Stimulated activated CD8-positive, alpha-beta memory T cell treated with anti-CD3 and anti-CD28 coated beads, Interleukin-15, amount 100 ng/mL, for 24 hours (primary cell): ENCODE results near the gene ZDHHC13.

ENCODE experiments used
- DNase-seq: peaks from one replicate; pipeline ENCODE4 v3.0.0-alpha.2; 2020; ENCODE audit warnings: low read depth

ZDHHC13 gene

DNA sequence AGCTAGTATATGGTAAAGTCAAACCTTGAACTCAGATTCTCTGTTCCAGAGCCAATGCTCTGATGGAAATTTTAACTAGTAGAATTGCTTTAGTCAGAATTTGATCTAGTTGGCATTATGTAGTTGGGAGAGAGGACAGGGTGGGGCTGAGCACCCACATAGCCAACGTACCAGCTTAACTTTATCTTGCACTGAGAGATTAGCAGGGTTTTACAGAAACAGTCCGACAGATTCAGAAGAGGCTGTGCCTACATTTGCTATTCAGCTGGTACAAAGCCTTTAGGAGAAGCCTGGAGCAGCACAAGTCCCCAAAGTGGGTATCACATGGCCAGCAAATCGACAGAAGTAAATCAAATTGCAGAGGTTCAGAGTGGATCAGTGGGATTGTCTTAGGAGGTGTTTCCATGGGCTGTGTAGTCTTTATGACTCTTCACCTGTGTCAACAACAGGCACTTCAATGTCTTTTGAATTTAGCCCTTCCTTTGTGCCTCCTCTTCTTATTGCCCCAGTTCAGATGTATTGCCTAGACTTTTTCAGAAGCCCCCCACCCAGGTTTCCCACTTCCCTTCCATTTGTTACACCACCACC, 92.1 kb downstream of the ZDHHC13 start:
- DNase-seq: no peak

- no peak for DNase-seq
These were observed 92.8 kb downstream of the ZDHHC13 start for GRCh38 chr11:19209617-19210370.

DNA sequence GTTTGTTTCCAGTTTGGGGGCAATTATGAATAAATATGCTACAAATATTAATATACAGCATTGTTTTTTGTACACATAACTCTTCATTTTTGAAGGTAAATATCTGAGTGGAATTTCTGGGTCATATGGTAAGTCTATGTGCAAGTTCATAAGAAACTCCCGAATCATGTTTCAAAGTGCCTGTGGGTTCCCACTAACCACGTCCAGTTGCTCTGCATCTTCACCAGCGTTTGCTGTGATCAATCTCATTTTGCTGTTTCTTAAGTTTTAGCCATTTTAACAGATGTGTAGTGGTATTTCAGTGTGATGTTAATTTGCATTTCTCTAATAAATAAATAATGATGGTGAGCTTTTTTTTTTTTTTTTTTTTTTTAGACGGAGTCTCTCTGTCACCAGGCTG, 99.1 kb downstream of the ZDHHC13 start:
- DNase-seq: no peak

- DNase-seq: no peak
These were observed 99.9 kb downstream of the ZDHHC13 start for GRCh38 chr11:19216709-19217374.

- DNase-seq: no peak
These were observed 101.2 kb downstream of the ZDHHC13 start for GRCh38 chr11:19218216-19218615.

- no peak for DNase-seq
These were observed 102.0 kb downstream of the ZDHHC13 start for GRCh38 chr11:19218786-19219460.

DNA sequence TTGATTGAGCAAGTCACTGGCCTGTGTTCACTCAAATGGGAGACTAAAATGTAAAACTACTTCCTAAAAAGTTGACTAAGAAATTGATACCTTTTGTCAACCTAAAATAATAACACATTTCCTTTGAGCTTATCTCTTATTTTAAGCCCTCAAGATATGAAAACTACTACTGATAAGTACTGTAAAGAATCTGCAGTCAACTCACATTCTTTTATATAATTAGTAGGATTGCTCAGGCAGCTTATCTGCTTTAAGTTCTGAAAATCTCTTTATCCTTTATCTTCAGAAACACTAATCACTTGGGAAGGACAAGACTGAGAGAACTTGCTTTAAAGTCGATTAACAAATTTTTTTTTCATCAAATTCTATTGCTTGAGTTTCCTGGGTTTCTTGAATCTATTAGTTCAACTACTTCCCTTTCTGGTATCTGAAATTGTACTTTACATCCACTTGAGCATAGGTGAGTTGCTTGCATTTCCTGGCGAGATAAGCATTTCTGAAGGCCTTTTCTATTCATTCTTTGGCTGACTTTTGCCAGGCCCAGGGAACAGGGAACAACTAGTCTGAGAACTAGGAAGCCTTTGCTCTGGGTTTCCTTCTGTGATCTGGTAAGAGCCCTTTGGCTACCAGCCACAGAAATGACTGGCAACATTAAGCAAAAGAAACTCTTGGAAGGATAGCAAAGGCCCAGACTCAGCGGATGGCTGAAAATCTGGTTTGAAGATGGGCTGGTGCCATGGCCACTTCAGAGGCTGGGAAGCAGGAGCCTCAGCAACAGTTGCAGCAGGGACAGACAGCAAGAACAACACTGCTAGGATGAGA, 104.1 kb downstream of the ZDHHC13 start:
- no peak for DNase-seq

DNA sequence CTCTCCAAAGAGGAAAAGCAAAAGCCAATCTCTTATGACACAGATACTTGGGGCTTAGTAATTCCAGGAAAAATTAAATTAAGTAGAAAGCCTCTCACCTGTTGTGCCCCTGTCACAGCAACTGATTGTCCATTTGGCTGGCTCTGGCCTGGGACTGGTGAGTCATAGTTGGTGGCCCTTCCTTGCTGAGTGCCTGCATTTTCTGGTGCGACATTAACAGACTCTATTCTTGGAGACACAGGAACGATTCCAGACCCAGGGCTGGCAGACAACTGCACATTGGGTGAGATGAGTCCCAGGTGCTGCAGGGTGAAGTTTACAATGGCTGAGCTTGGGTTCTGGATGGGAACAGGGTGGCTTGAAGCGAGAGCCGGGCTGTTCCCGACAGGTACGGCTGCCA, 108.2 kb downstream of the ZDHHC13 start:
- no peak for DNase-seq

GRCh38 chr11:19225581-19225980, 108.6 kb downstream of the ZDHHC13 start:
- DNase-seq: no peak
